Motor neuron (in vitro differentiated cells): Measurements from ENCODE around the gene LHPP. TPM values are rescaled to one million over a fixed set of nuclear protein-coding genes. Genes with fewer than 3 reads are reported as not detected.
"Not testable (repeated sequence)": the region's sequence is repeated elsewhere in the genome, so short reads cannot be mapped to it uniquely, and the experiment has no call there.

ENCODE experiments used
- ATAC-seq, 8 experiments: fragments of 200-7000 bp; cut with Tn5 transposase; replicated peaks in 6 of 8; 2 replicates each; pipeline ENCODE4 v1.8.0; 2021; ENCODE audit warnings: mild to moderate bottlenecking in 8 of 8, moderate library complexity in 8 of 8
- H3K27ac ChIP-seq, 2 donors: fragments of 250-450 bp; sonication (Bioruptor Pico); 2 replicates each; pipeline ENCODE4 v1.9.0; 2021; ENCODE audit warnings: antibody characterized with exemption in 2 of 2, mild to moderate bottlenecking in 2 of 2, moderate library complexity in 1 of 2
- H3K4me1 ChIP-seq, 2 donors: fragments of 250-450 bp; sonication (Bioruptor Pico); replicated peaks in 1 of 2; 2 replicates each; pipeline ENCODE4 v1.6.1; 2021; ENCODE audit warnings: antibody characterized with exemption in 2 of 2, mild to moderate bottlenecking in 2 of 2, moderate library complexity in 1 of 2
- H3K4me3 ChIP-seq, 5 donors: fragments of 250-450 bp; sonication (Bioruptor Pico); 2 replicates each; pipeline ENCODE4 v1.9.0; 2021; ENCODE audit warnings: antibody characterized with exemption in 5 of 5, mild to moderate bottlenecking in 5 of 5, moderate library complexity in 4 of 5
- WGBS, 10 experiments: fragments of 450-650 bp; shearing (Covaris generic); methylation state at CpG; one replicate each; pipeline ENCODE4 v1.0.0; 2022; 5-methylcytosine and 5-hydroxymethylcytosine counted together
- in situ Hi-C, 9 experiments: fragments of 400-800 bp; cut with MboI; loops; one replicate each; pipeline ENCODE4 v1.15.0; 2021; ENCODE audit warnings: low sequenced_read_pairs in 9 of 9, low pct_unique_long_range_greater_than_20kb in 2 of 9; ENCODE audit not compliant: unreplicated experiment in 9 of 9
- total RNA-seq, 8 experiments: library from RNA; unstranded; fragments of 300-600 nt; gene quantifications; 2 replicates each; pipeline versions ENCODE4 v1.2.3 to v1.2.4, GENCODE V29; 2022

LHPP gene
- total RNA-seq, 8 experiments from 2014 or later: 3.4 to 14.5 (median 8.6) TPM

DNA sequence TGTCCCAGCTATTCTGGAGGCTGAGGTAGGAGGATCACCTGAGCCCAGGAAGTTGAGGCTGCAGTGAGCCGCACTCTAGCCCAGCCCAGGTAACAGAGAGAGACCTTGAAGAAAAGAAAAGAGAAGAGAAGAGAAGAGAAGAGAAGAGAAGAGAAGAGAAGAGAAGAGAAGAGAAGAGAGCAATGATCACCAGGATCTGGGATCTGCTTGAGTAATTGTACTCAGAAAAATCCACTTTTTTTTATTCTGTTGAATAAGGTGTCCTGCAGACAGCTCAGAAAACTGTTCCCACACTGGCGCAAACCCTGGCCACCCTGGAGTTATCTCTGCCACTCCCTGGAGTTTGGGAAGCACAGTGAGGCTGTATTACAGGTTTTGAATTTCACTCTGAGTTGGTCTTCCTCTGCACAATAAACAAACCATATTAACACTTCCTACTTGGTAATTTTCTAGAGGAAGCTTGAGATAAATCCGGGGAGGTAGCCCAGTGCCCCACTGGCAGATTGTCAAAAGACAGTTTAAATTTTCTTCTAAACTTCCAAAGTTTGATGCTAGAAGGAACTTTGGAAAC lies 33.3 kb upstream of the LHPP start:
- in situ Hi-C loops: no loop called here
- ATAC-seq: no peak
- Histone ChIP-seq H3K4me3 (no peak overlapping the region), H3K4me1 (no peaks in the 10 kb centered on the region), H3K27ac (no peak overlapping the region)
- 0 to 87% (median 63%) methylated on average over 1 to 3 of the region's 3 CpGs; no CpG with 5 or more reads in 1 of the 10 experiments for WGBS, 10 experiments

DNA sequence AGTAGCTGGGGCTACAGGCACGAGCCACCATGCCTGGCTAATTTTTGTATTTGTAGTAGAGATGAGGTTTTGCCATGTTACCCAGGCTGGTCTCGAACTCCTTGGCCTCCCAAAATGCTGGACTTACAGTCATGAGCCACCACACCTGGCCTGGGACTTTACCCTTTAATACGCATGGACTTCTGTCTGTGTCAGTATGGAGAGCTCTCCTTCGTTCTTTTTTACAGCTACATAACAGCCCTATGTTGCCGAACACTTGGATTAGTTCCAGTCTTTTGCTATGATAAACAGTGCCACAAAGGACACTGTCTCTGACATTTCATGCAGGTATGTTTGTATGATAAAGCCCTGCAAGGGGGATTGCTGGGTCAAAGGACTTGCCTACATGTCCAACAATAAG lies 32.0 kb upstream of the LHPP start:
- Histone ChIP-seq H3K4me1 (no peaks in the 10 kb centered on the region), H3K27ac (no peak overlapping the region), H3K4me3 (no peak overlapping the region)
- ATAC-seq: no peak
- 0 to 100% (median 53%) methylated on average over 1 to 5 of the region's 5 CpGs; no CpG with 5 or more reads in 2 of the 10 experiments for WGBS, 10 experiments
- in situ Hi-C loops: no loop called here

DNA sequence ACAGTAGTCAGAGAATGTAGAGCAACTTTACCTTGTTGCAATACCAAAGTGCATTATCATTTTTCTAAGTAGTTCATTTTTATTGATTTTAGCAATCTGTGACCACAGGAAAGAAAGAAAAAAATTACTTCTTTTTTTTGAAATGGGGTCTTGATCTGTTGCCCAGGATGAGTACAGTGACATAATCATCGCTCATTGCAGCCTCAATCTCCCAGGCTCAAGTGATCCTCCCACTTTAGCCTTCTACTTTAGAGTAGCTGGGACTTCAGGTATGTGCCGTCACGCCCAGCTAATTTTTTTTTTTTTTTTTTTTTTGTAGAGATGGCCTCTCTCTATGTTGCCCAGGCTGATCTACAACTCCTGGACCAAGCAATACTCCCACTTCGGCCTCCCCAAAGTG lies 31.5 kb upstream of the LHPP start:
- Histone ChIP-seq H3K4me3 (no peak overlapping the region), H3K27ac (no peak overlapping the region), H3K4me1 (no peaks in the 10 kb centered on the region)
- in situ Hi-C loops: no loop called here
- ATAC-seq: no peak
- 33 to 100% (median 81%) methylated on average over 1 to 4 of the region's 4 CpGs; no CpG with 5 or more reads in 2 of the 10 experiments for WGBS, 10 experiments

DNA sequence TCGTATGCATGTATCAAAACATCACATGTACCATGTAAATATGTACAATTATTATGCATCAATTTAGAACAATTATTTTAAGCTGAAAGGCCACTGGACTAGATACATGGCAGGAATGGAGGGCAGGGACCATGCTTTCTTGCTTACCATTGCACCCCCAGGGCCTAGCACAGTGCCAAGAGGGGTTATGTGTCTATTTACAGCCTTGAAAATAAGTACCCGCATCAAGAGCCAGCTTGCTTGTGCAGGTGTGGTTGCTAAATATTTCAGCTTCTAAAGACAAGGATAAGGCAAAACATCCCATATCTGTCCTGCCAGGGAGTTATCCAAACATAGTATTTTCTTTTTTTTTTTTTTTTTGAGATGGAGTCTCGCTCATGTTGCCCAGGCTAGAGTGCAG lies 28.2 kb upstream of the LHPP start:
- no peak for ATAC-seq
- Histone ChIP-seq H3K4me1 (no peaks in the 10 kb centered on the region), H3K27ac (no peak overlapping the region), H3K4me3 (no peak overlapping the region)
- in situ Hi-C loops: no loop called here
- 0 to 89% (median 67%) methylated on average over 1 to 2 of the region's 3 CpGs for WGBS, 10 experiments

DNA sequence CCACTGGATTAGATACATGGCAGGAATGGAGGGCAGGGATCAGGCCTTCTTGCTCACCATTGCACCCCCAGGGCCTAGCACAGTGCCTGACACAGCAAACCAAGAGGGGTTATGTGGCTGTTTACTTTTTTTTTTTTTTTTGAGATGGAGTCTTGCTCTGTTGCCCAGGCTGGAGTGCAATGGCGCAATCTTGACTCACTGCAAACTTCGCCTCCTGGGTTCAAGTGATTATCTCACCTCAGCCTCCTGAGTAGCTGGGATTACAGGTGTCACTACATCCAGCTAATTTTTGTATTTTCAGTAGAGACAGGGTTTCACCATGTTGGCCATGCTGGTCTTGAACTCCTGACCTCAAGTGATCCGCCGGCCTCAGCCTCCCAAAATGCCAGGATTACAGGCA lies 25.9 kb upstream of the LHPP start:
- H3K4me3 ChIP-seq, in situ Hi-C loops, ATAC-seq, H3K4me1 ChIP-seq, H3K27ac ChIP-seq: not testable (repeated sequence)
- 88 to 100% (median 94%) methylated on average over 2 to 4 of the region's 4 CpGs; no CpG with 5 or more reads in 3 of the 10 experiments for WGBS, 10 experiments

DNA sequence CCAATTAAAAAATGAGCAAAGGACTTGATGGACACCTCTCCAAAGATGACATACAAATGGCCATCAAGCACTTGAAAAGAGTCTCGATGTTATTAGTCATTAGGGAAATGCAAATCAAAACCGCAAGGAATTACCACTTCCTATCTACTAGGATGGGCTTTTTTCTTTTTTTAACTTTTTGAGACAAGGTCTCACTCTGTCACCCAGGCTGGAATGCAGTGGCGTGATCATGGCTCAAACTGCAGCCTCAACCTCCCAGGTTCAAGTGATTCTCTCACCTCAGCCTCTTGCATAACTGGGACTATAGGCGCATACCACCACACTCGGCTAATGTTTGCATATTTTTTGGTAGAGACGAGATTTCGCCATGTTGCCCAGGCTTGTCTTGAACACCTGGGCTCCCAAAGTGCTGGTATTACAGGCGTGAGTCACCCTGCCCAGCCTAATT lies 25.4 kb upstream of the LHPP start:
- no peaks in the 10 kb centered on the region for H3K4me1 ChIP-seq
- in situ Hi-C loops: no loop called here
- no peak overlapping the region for H3K4me3 ChIP-seq
- ATAC-seq: no peak
- 33 to 100% (median 80%) methylated on average over 1 to 8 of the region's 8 CpGs; no CpG with 5 or more reads in 1 of the 10 experiments for WGBS, 10 experiments
- H3K27ac ChIP-seq: no peak overlapping the region

DNA sequence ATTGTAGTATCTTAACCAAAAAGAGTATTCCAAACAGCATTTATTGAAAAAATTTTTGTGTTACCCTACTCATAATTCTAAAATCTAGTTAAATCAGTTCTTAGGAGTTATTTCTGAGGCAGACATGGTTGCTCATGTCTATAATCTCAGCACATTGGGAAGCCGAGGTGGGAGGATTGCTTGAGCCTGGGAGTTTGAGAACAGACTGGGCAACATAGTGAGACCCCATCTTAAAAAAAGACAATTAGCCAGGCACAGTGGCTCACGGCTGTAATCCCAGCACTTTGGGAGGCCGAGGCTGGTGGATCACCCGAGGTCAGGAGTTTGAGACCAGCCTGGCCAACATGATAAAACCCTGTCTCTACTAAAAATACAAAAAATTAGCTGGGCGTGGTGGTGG lies 19.9 kb upstream of the LHPP start:
- H3K4me3 ChIP-seq, H3K4me1 ChIP-seq, in situ Hi-C loops, H3K27ac ChIP-seq, ATAC-seq: not testable (repeated sequence)
- 46 to 95% (median 71%) methylated on average over 1 to 5 of the region's 5 CpGs; no CpG with 5 or more reads in 4 of the 10 experiments for WGBS, 10 experiments

DNA sequence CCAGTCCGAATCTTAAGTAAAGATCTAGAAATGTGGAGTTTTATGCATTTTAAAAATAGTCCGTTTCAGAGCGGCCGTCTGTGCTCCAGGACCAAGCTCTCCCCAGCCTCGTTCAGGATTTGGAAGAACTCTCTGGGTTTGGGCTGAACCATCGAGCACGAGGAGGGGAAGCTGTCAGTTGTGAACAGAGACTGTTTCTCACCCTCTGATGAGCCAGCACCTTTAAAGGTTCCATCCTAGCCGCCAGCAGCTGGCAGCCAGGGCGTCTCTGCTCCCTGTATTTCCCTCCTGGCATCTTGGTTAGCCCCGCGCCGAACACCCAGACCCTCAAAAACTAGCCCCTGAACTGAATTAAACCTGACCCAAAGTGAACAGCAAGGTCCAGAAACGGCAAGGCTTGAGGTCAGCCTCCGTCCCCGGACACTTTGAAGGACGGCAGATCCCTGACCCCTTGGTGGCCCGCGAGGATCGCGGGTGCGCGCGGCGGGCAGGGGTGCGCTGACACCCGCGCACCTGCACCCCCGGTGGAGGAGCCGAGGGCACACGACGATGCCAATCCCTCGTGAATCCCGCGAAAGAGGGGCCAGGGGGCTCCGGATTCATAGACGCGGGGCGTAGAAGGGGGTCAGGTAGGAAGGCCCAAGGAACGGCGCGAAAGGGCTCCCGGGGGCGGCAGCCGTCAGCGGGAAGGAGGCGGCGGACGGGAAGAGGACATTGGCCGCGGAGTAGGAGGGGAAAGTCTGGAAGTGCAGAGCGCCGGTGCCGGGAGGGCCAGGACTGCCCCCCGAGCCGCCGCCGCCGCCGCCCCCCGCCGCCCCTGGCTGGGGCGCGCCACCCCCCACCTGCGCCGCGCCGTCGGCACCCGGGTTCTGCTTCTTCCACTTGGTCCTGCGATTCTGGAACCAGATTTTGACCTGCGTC lies 14.5 kb upstream of the LHPP start:
- Histone ChIP-seq H3K4me3 (peak overlapping the region; percentile 12 to 30 (median 21)), H3K27ac (no peak overlapping the region), H3K4me1 (peaks cover 15 to 17% of the 10 kb centered on the region in 2 donors)
- ATAC-seq: peak in 1 of 8 experiments; percentile 6
- 0 to 84% (median 36%) methylated on average over 1 to 21 of the region's 71 CpGs; no CpG with 5 or more reads in 2 of the 10 experiments for WGBS, 10 experiments
- in situ Hi-C loops: no loop called here

DNA sequence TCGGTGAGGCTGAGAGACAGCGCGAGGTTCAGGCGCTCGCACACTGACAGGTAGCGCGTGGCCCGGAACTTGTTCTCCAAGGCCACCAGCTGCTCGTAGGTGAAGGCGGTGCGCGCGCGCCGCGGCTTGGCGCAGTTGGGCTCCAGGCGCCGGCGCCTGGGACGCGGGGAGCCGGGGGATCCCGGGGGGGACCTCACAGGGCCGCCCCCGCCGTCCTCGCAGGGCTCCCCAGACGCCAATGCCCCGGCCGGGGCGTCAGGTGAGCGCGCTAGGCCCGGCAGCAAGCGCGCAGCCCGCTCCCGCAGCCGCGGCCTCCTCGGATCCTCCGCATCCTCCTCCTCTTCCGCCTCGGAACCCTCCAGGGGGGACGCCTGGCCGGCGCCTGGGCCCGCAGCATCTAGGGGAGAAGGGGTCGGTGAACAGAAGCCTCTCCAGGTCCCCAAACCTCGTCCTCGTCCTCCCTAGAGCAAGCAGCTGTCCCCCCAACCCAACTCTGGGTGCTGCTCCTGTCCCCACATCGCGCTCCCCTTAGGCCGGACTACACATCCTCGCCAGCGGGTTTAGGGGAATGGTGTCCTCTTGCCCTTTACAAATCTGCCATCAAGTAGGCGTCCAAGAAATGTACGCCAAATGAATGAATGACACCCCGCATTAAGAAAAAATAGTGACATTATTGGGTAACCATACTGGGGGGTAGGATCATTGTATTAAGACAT lies 13.7 kb upstream of the LHPP start:
- Histone ChIP-seq H3K4me3 (peak overlapping the region; percentile 12 to 30 (median 21)), H3K4me1 (peaks cover 15 to 17% of the 10 kb centered on the region in 2 donors), H3K27ac (no peak overlapping the region)
- whole genome bisulfite sequencing, 10 experiments: 0 to 20% (median 1%) methylated on average over 2 to 7 of the region's 60 CpGs; no CpG with 5 or more reads in 6 of the 10 experiments
- in situ Hi-C loops: no loop called here
- peak in 3 of 8 experiments; percentile 19 to 28 (median 19) for ATAC-seq

DNA sequence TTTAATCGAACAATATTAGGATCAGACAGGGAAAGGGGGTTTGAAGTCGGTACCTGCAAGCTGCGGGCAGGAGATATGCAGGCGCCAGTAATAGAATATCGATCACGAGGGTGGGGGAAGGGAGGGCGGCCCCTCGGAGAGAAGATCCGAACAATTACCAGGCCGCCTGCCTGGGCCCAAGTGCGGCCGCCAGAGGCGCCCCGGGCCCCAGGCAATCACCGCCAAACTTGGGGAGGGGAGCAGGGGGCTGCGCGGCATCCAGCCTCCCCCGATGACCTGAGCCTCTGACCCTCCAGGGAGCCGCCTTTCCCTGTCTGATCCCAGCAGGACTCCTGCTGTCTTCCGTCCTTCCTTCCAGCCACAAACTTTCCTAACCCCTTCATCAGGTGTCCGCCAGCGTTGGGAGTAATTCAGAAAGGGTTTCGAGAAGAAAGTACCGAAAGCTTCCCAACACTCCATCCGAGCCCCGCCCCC lies 12.9 kb upstream of the LHPP start:
- peaks cover 15 to 17% of the 10 kb centered on the region in 2 donors for H3K4me1 ChIP-seq
- in situ Hi-C loops: no loop called here
- no peak for ATAC-seq
- H3K27ac ChIP-seq: no peak overlapping the region
- WGBS, 10 experiments: 0 to 40% (median 5%) methylated on average over 1 to 12 of the region's 26 CpGs; no CpG with 5 or more reads in 5 of the 10 experiments
- no peak overlapping the region for H3K4me3 ChIP-seq

DNA sequence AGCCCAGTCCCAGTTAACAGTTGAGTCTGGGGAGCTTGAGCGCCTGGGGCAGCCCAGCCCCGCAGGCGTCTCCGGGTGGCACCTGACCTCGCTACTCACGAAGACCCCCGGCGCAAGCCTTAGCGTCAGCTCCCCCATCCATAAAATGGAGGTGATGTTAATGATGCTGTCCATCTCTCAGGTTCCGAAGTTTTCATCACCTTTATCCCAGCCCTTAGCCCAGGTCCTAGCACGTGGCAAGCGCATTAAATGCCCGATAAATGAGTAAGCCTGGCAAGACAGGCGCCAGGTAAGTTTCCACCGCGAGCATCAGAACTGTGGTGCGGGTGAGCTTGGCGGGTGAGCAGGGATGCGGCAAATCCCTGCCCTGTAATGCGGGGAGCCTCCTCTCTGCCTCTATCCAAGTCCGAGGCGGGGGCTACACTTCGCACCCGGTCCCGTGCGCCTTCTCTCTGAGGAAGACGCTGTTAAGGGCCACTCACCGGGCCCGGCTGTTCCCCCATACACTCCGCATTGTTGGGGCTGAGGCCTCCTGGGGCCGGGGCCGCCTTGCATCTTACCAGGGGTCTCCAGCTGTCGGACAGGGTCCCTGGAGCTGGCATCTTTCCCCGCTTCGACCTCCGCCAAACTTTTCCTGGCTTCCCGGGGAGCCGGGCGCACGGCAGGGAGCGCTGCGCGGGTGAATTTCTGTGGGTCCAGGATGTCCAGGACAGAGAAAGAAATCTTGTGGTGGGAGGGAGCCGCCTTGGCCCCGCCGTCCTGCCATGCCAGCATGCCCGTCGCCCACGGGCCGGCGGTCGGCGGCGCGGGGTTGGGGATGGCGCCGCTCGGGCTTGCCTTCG lies 12.2 kb upstream of the LHPP start:
- peak in 5 of 8 experiments; percentile 6 to 15 (median 13) for ATAC-seq
- no peak overlapping the region for H3K27ac ChIP-seq
- H3K4me1 ChIP-seq: peaks cover 15 to 17% of the 10 kb centered on the region in 2 donors
- peak overlapping the region; percentile 13 to 35 (median 23) for H3K4me3 ChIP-seq
- in situ Hi-C loops: no loop called here
- 0 to 7% (median 1%) methylated on average over 1 to 19 of the region's 59 CpGs; no CpG with 5 or more reads in 5 of the 10 experiments for WGBS, 10 experiments
